IMR-90 (cell line): ENCODE data around the gene NMRK2. TPM values are rescaled to one million over a fixed set of nuclear protein-coding genes. Genes with fewer than 3 reads are reported as not detected.

ENCODE experiments used
- ATAC-seq: fragments of 200-7000 bp; cut with Tn5 transposase; 2 replicates; pipeline ENCODE4 v1.9.1; 2020; ENCODE audit warnings: low read depth, mild to moderate bottlenecking, moderate library complexity
- BruUV-seq: library from RNA; stranded (reverse); fragments of 400-500 nt; replicated peaks from 2 replicates; lab custom pipeline; 2021; lab: Mats Ljungman, UMichigan
- CTCF ChIA-PET: fragments of 300-600 bp; formaldehyde crosslinking; extraction: SDS; loops from one replicate; lab custom pipeline; 2021; ENCODE audit warnings: antibody characterized with exemption; lab: Yijun Ruan, JAX
- POLR2A ChIA-PET: fragments of 300-600 bp; sonication (Branson Sonifier 250); formaldehyde crosslinking; loops from one replicate; lab custom pipeline; 2022; ENCODE audit warnings: antibody characterized with exemption; ENCODE audit not compliant: unreplicated experiment; lab: Charles Lee
- DNase-seq: peaks from one replicate; pipeline ENCODE4 v3.0.0; 2013
- H2AFZ ChIP-seq: replicated peaks from 2 replicates; pipeline ENCODE3; 2013; ENCODE audit warnings: low read length, mild to moderate bottlenecking; ENCODE audit not compliant: poor library complexity
- H2AK5ac ChIP-seq: 2 replicates; pipeline ENCODE4 v1.6.1; 2013; ENCODE audit warnings: low read depth, low read length, inconsistent platforms
- H2AK9ac ChIP-seq: replicated peaks from 2 replicates; pipeline ENCODE3; 2013; ENCODE audit warnings: mild to moderate bottlenecking, low read depth, low read length, moderate library complexity; ENCODE audit not compliant: poor library complexity
- H2BK120ac ChIP-seq: 2 replicates; pipeline ENCODE4 v1.6.1; 2013; ENCODE audit warnings: low read depth, low read length, inconsistent platforms
- H2BK15ac ChIP-seq: 3 replicates; pipeline ENCODE4 v1.6.1; 2013; ENCODE audit warnings: low read depth, low read length, inconsistent platforms
- H2BK20ac ChIP-seq: 2 replicates; pipeline ENCODE4 v1.6.1; 2013; ENCODE audit warnings: low read depth, mild to moderate bottlenecking, inconsistent platforms, low read length, moderate library complexity
- H2BK5ac ChIP-seq: 2 replicates; pipeline ENCODE4 v1.6.1; 2013; ENCODE audit warnings: mild to moderate bottlenecking, low read depth, low read length, inconsistent platforms; ENCODE audit not compliant: poor library complexity, severe bottlenecking
- H3K14ac ChIP-seq: replicated peaks from 2 replicates; pipeline ENCODE4 v1.6.1; 2013; ENCODE audit warnings: low read depth, low read length, inconsistent platforms
- H3K18ac ChIP-seq: 2 replicates; pipeline ENCODE4 v1.6.1; 2013; ENCODE audit warnings: low read depth, low read length, control low read depth
- H3K23ac ChIP-seq: 2 replicates; pipeline ENCODE4 v1.6.1; 2013; ENCODE audit warnings: low read depth, low read length, inconsistent platforms
- H3K27ac ChIP-seq: 2 replicates; pipeline ENCODE4 v1.5.1; 2013; ENCODE audit warnings: mild to moderate bottlenecking, control low read depth, low read length; ENCODE audit not compliant: insufficient read depth
- H3K27me3 ChIP-seq: 2 replicates; pipeline ENCODE4 v1.6.1; 2013; ENCODE audit warnings: low read length; ENCODE audit not compliant: control insufficient read depth, insufficient read depth
- H3K36me3 ChIP-seq: 2 replicates; pipeline ENCODE4 v1.6.1; 2013; ENCODE audit warnings: low read length, mixed read lengths; ENCODE audit not compliant: control insufficient read depth, insufficient read depth
- H3K4ac ChIP-seq: 2 replicates; pipeline ENCODE4 v1.6.1; 2013; ENCODE audit warnings: low read depth, low read length, inconsistent platforms
- H3K4me1 ChIP-seq: 2 replicates; pipeline ENCODE4 v1.6.1; 2013; ENCODE audit warnings: low read length, mixed read lengths; ENCODE audit not compliant: control insufficient read depth, insufficient read depth
- H3K4me2 ChIP-seq: 2 replicates; pipeline ENCODE4 v1.6.1; 2013; ENCODE audit warnings: low read depth, mild to moderate bottlenecking, control low read depth, low read length, moderate library complexity
- H3K4me3 ChIP-seq: 2 replicates; pipeline ENCODE4 v1.5.1; 2013; ENCODE audit warnings: low read depth, mild to moderate bottlenecking, control low read depth, low read length, moderate library complexity; ENCODE audit not compliant: insufficient read depth
- H3K56ac ChIP-seq: 2 replicates; pipeline ENCODE4 v1.6.1; 2013; ENCODE audit warnings: low read length, inconsistent platforms; ENCODE audit not compliant: insufficient read depth; ENCODE audit errors: extremely low read depth
- H3K79me1 ChIP-seq, 2 experiments: 2 replicates each; pipeline ENCODE4 v1.6.1; 2013; ENCODE audit warnings: low read length in 2 of 2, inconsistent platforms in 1 of 2, low read depth in 1 of 2
- H3K9ac ChIP-seq: 2 replicates; pipeline ENCODE4 v1.6.1; 2013; ENCODE audit warnings: low read depth, low read length, control low read depth
- H3K9me1 ChIP-seq: 2 replicates; pipeline ENCODE4 v1.6.1; 2013; ENCODE audit warnings: low read length, inconsistent platforms; ENCODE audit not compliant: insufficient read depth
- H3K9me3 ChIP-seq: 2 replicates; pipeline ENCODE4 v1.6.1; 2013; ENCODE audit warnings: low read length; ENCODE audit not compliant: control insufficient read depth, insufficient read depth
- H4K20me1 ChIP-seq: 2 replicates; pipeline ENCODE4 v1.6.1; 2013; ENCODE audit warnings: low read length, inconsistent platforms; ENCODE audit not compliant: insufficient read depth
- H4K5ac ChIP-seq: 2 replicates; pipeline ENCODE4 v1.6.1; 2013; ENCODE audit warnings: mild to moderate bottlenecking, low read depth, low read length, control low read depth
- H4K8ac ChIP-seq, 2 experiments: 2 replicates each; pipeline ENCODE4 v1.6.1; 2013; ENCODE audit warnings: low read depth in 2 of 2, low read length in 2 of 2, control low read depth in 1 of 2, inconsistent platforms in 1 of 2
- H4K91ac ChIP-seq: 2 replicates; pipeline ENCODE4 v1.6.1; 2013; ENCODE audit warnings: low read depth, low read length, inconsistent platforms; ENCODE audit not compliant: insufficient read depth
- BHLHE40 ChIP-seq: fragments of 150-350 bp; IDR thresholded peaks from 2 replicates; pipeline ENCODE4 v1.6.1; 2016; ENCODE audit warnings: mild to moderate bottlenecking, low read depth, low read length
- CEBPB ChIP-seq: IDR thresholded peaks from 2 replicates; pipeline ENCODE4 v1.6.1; 2012; ENCODE audit warnings: low read depth, low read length, improper control_type of control experiment
- CHD1 ChIP-seq: IDR thresholded peaks from 2 replicates; pipeline ENCODE4 v1.6.1; 2012; ENCODE audit warnings: low read depth, low read length, improper control_type of control experiment
- FOS ChIP-seq: fragments of 150-350 bp; IDR thresholded peaks from 2 replicates; pipeline ENCODE4 v1.6.1; 2016; ENCODE audit warnings: low read depth, low read length
- MAFK ChIP-seq: IDR thresholded peaks from 2 replicates; pipeline ENCODE4 v1.6.1; 2012; ENCODE audit warnings: low read depth, low read length, improper control_type of control experiment
- MAZ ChIP-seq: IDR thresholded peaks from 2 replicates; pipeline ENCODE4 v1.6.1; 2012; ENCODE audit warnings: low read depth, mild to moderate bottlenecking, low read length, improper control_type of control experiment, moderate library complexity, borderline replicate concordance
- MXI1 ChIP-seq: IDR thresholded peaks from 2 replicates; pipeline ENCODE4 v1.6.1; 2012; ENCODE audit warnings: low read depth, mild to moderate bottlenecking, low read length, moderate library complexity, borderline replicate concordance
- NFE2L2 ChIP-seq: fragments of 150-350 bp; IDR thresholded peaks from 2 replicates; pipeline ENCODE4 v1.6.1; 2016; ENCODE audit warnings: low read depth, mild to moderate bottlenecking, low read length
- POLR2A ChIP-seq: IDR thresholded peaks from 2 replicates; pipeline ENCODE4 v1.6.1; 2012; ENCODE audit warnings: mild to moderate bottlenecking, low read depth, low read length
- RAD21 ChIP-seq: IDR thresholded peaks from 2 replicates; pipeline ENCODE4 v1.6.1; 2012; ENCODE audit warnings: low read length, improper control_type of control experiment
- RFX5 ChIP-seq: IDR thresholded peaks from 2 replicates; pipeline ENCODE4 v1.8.0; 2012; ENCODE audit warnings: low read depth, mild to moderate bottlenecking, low read length, moderate library complexity
- SMC3 ChIP-seq: fragments of 150-350 bp; IDR thresholded peaks from 2 replicates; pipeline ENCODE4 v1.6.1; 2016; ENCODE audit warnings: low read depth, mild to moderate bottlenecking, antibody characterized with exemption, low read length, moderate library complexity
- WGBS, 2 experiments: methylation state at CpG; one replicate each; pipeline versions ENCODE4 v1.1.5 to v1.1.7; 2013; ENCODE audit warnings: missing lambda C conversion rate in 2 of 2; ENCODE audit not compliant: insufficient read length in 1 of 2; ENCODE audit errors: extremely low coverage in 2 of 2; 5-methylcytosine and 5-hydroxymethylcytosine counted together
- dilution Hi-C: fragments of 300-500 bp; cut with HindIII; formaldehyde crosslinking; loops from one replicate; pipeline ENCODE4 v1.14.3; 2018; ENCODE audit warnings: low sequenced_read_pairs; ENCODE audit not compliant: unreplicated experiment
- in situ Hi-C: fragments of 300-500 bp; cut with MboI; formaldehyde crosslinking; loops from 3 replicates; pipeline ENCODE4 v1.14.3; 2019; ENCODE audit warnings: low sequenced_read_pairs, inconsistent platforms, mixed read lengths
- intact Hi-C: fragments of 100-400 bp; cut with micrococcal nuclease; formaldehyde crosslinking; loops from 2 replicates; pipeline ENCODE4 v1.10.0; 2022
- polyA plus RNA-seq, 3 experiments: library from polyadenylated mRNA; depleted of rRNA; stranded (reverse); fragments of >200 nt; gene quantifications; 2 replicates each; pipeline ENCODE4 v1.2.3, GENCODE V29; 2012; ENCODE audit warnings: low replicate concordance in 1 of 3
- total RNA-seq: library from RNA; depleted of rRNA; stranded (reverse); fragments of >200 nt; gene quantifications from 2 replicates; pipeline ENCODE4 v1.2.3, GENCODE V29; 2012
- TF ChIP-seq, protein P1 (sequence below): fragments of 150-350 bp; IDR thresholded peaks from 2 replicates; pipeline ENCODE4 v1.6.1; 2016; ENCODE audit warnings: low read depth, mild to moderate bottlenecking, low read length, moderate library complexity, borderline replicate concordance
- TF ChIP-seq, protein P2 (sequence below): conservative IDR thresholded peaks from 2 replicates; pipeline ENCODE4 v1.5.1; 2012; ENCODE audit warnings: mild to moderate bottlenecking, low read depth, low read length, improper control_type of control experiment

NMRK2 gene
- total and polyA plus RNA-seq, 2 of the 4 experiments (the other 2 are of a cell fraction) = not detected

DNA sequence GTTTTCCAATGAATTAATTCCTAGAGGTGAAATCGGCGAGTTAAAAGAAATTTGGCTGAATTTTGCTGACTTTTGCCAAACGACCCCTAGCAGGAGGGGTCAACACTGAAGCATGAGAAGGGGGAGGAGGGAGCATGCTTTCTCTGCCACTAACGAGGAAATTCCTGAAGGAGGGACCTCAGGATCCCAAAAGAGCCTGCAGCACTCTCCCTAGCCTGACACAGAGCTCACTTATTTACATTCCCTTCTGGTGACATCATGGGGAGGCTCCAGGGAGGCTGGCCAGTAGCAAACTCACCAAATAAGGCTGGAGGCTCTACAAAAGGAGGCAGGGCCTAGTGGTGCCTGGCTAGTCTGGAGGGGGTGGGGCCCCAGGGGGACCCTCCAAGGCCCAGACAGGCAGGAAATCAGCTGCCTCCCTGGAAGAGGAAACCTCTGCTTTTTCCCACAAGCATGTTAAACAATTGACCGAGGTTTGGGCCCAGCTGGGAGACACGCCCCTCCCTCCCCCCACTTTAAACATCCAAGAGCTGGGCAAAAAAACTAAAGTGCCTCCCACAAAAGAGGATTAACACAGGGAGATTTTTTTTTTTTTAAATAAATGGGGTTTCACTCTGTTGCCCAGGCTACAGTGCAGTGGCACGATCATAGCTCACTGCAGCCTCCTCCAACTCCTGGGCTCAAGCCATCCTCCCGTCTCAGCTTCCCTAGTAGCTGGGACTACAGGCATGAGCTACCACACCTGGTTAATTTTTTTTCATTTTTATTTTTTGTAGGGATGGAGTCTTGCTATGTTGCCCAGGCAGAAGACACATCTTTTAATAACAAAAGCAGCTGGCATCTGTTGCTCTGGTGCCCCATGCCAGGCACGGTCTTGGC is 35.9 kb downstream of the NMRK2 start:
- H3K18ac ChIP-seq = peak overlapping the region; percentile 93
- 0 out of 2 replicates have a peak, but pooled peaks cover 16% of the 10 kb centered on the region for H3K9me1 ChIP-seq
- peak overlapping the region; percentile 80 for H2AK9ac ChIP-seq
- peak overlapping the region; percentile 99 for H2AK5ac ChIP-seq
- no peaks in the 10 kb centered on the region for H3K9me3 ChIP-seq
- peak overlapping the region; percentile 90 for H2BK120ac ChIP-seq
- peak overlapping the region; percentile 97 for H3K56ac ChIP-seq
- no peaks in the 10 kb centered on the region for H3K27me3 ChIP-seq
- in situ Hi-C loops = no loop called here
- peaks cover 5 to 51% of the 10 kb centered on the region in 2 experiments; a peak in 2 of 4 replicates for H3K79me1 ChIP-seq
- H2BK15ac ChIP-seq = peak overlapping the region; percentile 98; the same call in 2 of the 3 replicates
- DNase-seq = peak; percentile 100
- peak overlapping the region; percentile 100 for H3K9ac ChIP-seq
- H2AFZ ChIP-seq = peak overlapping the region; percentile 40
- H2BK5ac ChIP-seq = peak overlapping the region; percentile 98
- peak overlapping the region; percentile 98 for H3K4ac ChIP-seq
- peak overlapping the region; percentile 98 for H4K91ac ChIP-seq
- H3K36me3 ChIP-seq = peaks cover 47% of the 10 kb centered on the region
- intact Hi-C loops = loop anchor here (5.0 kb wide), 1 partner anchor 301 kb away; no protein-coding TSS in a partner anchor
- peak overlapping the region; percentile 98 for H3K4me2 ChIP-seq
- CTCF ChIA-PET = interaction anchor here (1.1 to 2.2 kb wide), 2 partner anchors 17 to 19 kb away, joined by 5 to 8 read pairs; partner anchors contain the start of gene EEF2
- H3K23ac ChIP-seq = peak overlapping the region; percentile 99
- BruUV-seq = no TSS peak
- peak overlapping the region; percentile 75 to 84 for H4K8ac ChIP-seq
- WGBS, 2 experiments = 0% methylated on average over 1 of the region's 9 CpGs; no CpG with 5 or more reads in 1 of the 2 experiments
- peaks cover 84% of the 10 kb centered on the region for H4K20me1 ChIP-seq
- POLR2A ChIA-PET = interaction anchor here (0.6 to 1.0 kb wide), 4 partner anchors 12 to 173 kb away, joined by 3 to 6 read pairs (median 3); partner anchors contain the start of gene EEF2
- peak overlapping the region; percentile 99 for H3K27ac ChIP-seq
- H4K5ac ChIP-seq = peak overlapping the region; percentile 77; the same call in 1 of the 2 replicates
- peak overlapping the region; percentile 81; the same call in 1 of the 2 replicates for H3K4me3 ChIP-seq
- dilution Hi-C loops = no loop called here
- peak overlapping the region; percentile 47 for H2BK20ac ChIP-seq
- peaks cover 9% of the 10 kb centered on the region for H3K4me1 ChIP-seq
- peak; percentile 75 for ATAC-seq
- peak overlapping the region; percentile 100 for H3K14ac ChIP-seq
- TF ChIP-seq RAD21 = peak; percentile 17; the same call in 1 of the 2 replicates
- no peak; the same call in 1 of the 2 replicates for TF ChIP-seq CEBPB
- TF ChIP-seq, protein P1, sequence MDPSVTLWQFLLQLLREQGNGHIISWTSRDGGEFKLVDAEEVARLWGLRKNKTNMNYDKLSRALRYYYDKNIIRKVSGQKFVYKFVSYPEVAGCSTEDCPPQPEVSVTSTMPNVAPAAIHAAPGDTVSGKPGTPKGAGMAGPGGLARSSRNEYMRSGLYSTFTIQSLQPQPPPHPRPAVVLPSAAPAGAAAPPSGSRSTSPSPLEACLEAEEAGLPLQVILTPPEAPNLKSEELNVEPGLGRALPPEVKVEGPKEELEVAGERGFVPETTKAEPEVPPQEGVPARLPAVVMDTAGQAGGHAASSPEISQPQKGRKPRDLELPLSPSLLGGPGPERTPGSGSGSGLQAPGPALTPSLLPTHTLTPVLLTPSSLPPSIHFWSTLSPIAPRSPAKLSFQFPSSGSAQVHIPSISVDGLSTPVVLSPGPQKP = no peak
- no peak for TF ChIP-seq SMC3
- TF ChIP-seq CHD1 = 0 out of 2 replicates have a peak, but pooled peaks have one; percentile 79
- peak; percentile 84 for TF ChIP-seq FOS
- no peak for TF ChIP-seq NFE2L2
- TF ChIP-seq, protein P2, sequence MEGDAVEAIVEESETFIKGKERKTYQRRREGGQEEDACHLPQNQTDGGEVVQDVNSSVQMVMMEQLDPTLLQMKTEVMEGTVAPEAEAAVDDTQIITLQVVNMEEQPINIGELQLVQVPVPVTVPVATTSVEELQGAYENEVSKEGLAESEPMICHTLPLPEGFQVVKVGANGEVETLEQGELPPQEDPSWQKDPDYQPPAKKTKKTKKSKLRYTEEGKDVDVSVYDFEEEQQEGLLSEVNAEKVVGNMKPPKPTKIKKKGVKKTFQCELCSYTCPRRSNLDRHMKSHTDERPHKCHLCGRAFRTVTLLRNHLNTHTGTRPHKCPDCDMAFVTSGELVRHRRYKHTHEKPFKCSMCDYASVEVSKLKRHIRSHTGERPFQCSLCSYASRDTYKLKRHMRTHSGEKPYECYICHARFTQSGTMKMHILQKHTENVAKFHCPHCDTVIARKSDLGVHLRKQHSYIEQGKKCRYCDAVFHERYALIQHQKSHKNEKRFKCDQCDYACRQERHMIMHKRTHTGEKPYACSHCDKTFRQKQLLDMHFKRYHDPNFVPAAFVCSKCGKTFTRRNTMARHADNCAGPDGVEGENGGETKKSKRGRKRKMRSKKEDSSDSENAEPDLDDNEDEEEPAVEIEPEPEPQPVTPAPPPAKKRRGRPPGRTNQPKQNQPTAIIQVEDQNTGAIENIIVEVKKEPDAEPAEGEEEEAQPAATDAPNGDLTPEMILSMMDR = no peak
- TF ChIP-seq RFX5 = peak; percentile 22; the same call in 1 of the 2 replicates
- peak; percentile 54 for TF ChIP-seq POLR2A
- peak; percentile 75 for TF ChIP-seq MAZ
- TF ChIP-seq MAFK = peak; percentile 51
- 0 out of 2 replicates have a peak, but pooled peaks have one; percentile 37 for TF ChIP-seq BHLHE40
- peak; percentile 92 for TF ChIP-seq MXI1
